HepG2 (cell line): ENCODE data around the gene MLYCD. TPM values are rescaled to one million over a fixed set of nuclear protein-coding genes. Genes with fewer than 3 reads are reported as not detected.

Experiments used
- ATAD3A ChIP-seq: sonication (generic); formaldehyde crosslinking; IDR thresholded peaks from 2 replicates; pipeline ENCODE4 v1.4.0; 2020; ENCODE audit warnings: missing genetic modification reagents
- ATF5 ChIP-seq: sonication (generic); formaldehyde crosslinking; IDR thresholded peaks from 2 replicates; pipeline ENCODE4 v1.4.0; 2020; ENCODE audit warnings: mild to moderate bottlenecking, low read depth, missing genetic modification reagents
- DPF2 ChIP-seq: sonication (generic); formaldehyde crosslinking; IDR thresholded peaks from 2 replicates; pipeline ENCODE4 v1.4.0; 2020; ENCODE audit warnings: mild to moderate bottlenecking, low read depth, missing genetic modification reagents, borderline replicate concordance
- GTF2F1 ChIP-seq: fragments of 150-350 bp; IDR thresholded peaks from 2 replicates; pipeline ENCODE4 v1.6.1; 2014; ENCODE audit warnings: low read length
- IRX3 ChIP-seq: sonication (generic); formaldehyde crosslinking; IDR thresholded peaks from 2 replicates; pipeline ENCODE4 v1.8.1; 2023; ENCODE audit warnings: mild to moderate bottlenecking, low read depth, missing genetic modification reagents, borderline replicate concordance
- MAFG ChIP-seq: sonication (generic); formaldehyde crosslinking; IDR thresholded peaks from 2 replicates; pipeline ENCODE4 v1.5.1; 2020; ENCODE audit warnings: mild to moderate bottlenecking, missing genetic modification reagents
- ZNF12 ChIP-seq: sonication (generic); formaldehyde crosslinking; IDR thresholded peaks from 2 replicates; pipeline ENCODE4 v1.5.0; 2020; ENCODE audit warnings: missing genetic modification reagents
- ZNF224 ChIP-seq: sonication (generic); formaldehyde crosslinking; IDR thresholded peaks from 2 replicates; pipeline ENCODE4 v1.5.0; 2020; ENCODE audit warnings: mild to moderate bottlenecking, missing genetic modification reagents
- ZNF292 ChIP-seq: sonication (generic); formaldehyde crosslinking; IDR thresholded peaks from 2 replicates; pipeline ENCODE4 v1.8.1; 2022; ENCODE audit warnings: mild to moderate bottlenecking, low read depth, missing genetic modification reagents, borderline replicate concordance
- ZNF510 ChIP-seq: sonication (generic); formaldehyde crosslinking; IDR thresholded peaks from 2 replicates; pipeline ENCODE4 v1.4.0; 2020; ENCODE audit warnings: low read depth, mild to moderate bottlenecking, missing genetic modification reagents
- ZNF530 ChIP-seq: sonication (generic); formaldehyde crosslinking; IDR thresholded peaks from 2 replicates; pipeline ENCODE4 v1.5.0; 2020; ENCODE audit warnings: low read depth, mild to moderate bottlenecking, missing genetic modification reagents
- ZNF629 ChIP-seq: sonication (generic); formaldehyde crosslinking; conservative IDR thresholded peaks from 2 replicates; pipeline ENCODE4 v1.5.0; 2020; ENCODE audit warnings: missing genetic modification reagents
- ZNF652 ChIP-seq: IDR thresholded peaks from 2 replicates; pipeline ENCODE4 v1.6.1; 2016; ENCODE audit warnings: low read depth, borderline replicate concordance
- ZNF703 ChIP-seq: sonication (generic); formaldehyde crosslinking; IDR thresholded peaks from 2 replicates; pipeline ENCODE4 v1.5.1; 2020; ENCODE audit warnings: missing genetic modification reagents, mild to moderate bottlenecking, moderate library complexity, borderline replicate concordance
- ZNF770 ChIP-seq: sonication (generic); formaldehyde crosslinking; IDR thresholded peaks from 2 replicates; pipeline ENCODE4 v1.5.0; 2020; ENCODE audit warnings: mild to moderate bottlenecking, missing genetic modification reagents
- ZSCAN30 ChIP-seq: sonication (generic); formaldehyde crosslinking; IDR thresholded peaks from 2 replicates; pipeline ENCODE4 v1.5.0; 2020; ENCODE audit warnings: mild to moderate bottlenecking, missing genetic modification reagents
- polyA plus RNA-seq, 8 experiments: library from polyadenylated mRNA; depleted of rRNA in 3 of 8; stranded (reverse) in 7 of 8; unstranded in 1 of 8; fragments of >200 nt; fragmentation: Illumina TruSeq in 4 of 8; extraction: Trizol in 4 of 8; gene quantifications; 2 replicates each; pipeline versions ENCODE4 v1.2.1 to v1.2.3, GENCODE V29; 2011 to 2016; ENCODE audit warnings: low read depth in 4 of 8, missing spikeins in 1 of 8, mixed read lengths in 1 of 8; ENCODE audit not compliant: insufficient read depth in 1 of 8
- total RNA-seq, 5 experiments: library from RNA; depleted of rRNA; stranded (reverse); fragments of >200 nt; fragmentation: Illumina TruSeq; extraction: Trizol; gene quantifications; 2 replicates each; pipeline ENCODE4 v1.2.3, GENCODE V29; 2016; ENCODE audit warnings: low read depth in 1 of 5
- TF ChIP-seq, protein P1 (sequence below), 2 experiments: fragments of 450-650 bp in 1 of 2; sonication (generic) in 1 of 2; formaldehyde crosslinking; IDR thresholded peaks; 2 replicates each; pipeline versions ENCODE4 v1.5.0 to v1.8.0; 2020 to 2022; ENCODE audit warnings: mild to moderate bottlenecking in 1 of 2, missing genetic modification reagents in 1 of 2
- TF ChIP-seq, protein P2 (sequence below): sonication (generic); formaldehyde crosslinking; conservative IDR thresholded peaks from 2 replicates; pipeline ENCODE4 v1.8.0; 2022; ENCODE audit warnings: mild to moderate bottlenecking, moderate library complexity, missing genetic modification reagents
- TF ChIP-seq, protein P3 (sequence below): sonication (generic); formaldehyde crosslinking; IDR thresholded peaks from 2 replicates; pipeline ENCODE4 v1.5.0; 2020; ENCODE audit warnings: missing genetic modification reagents, mild to moderate bottlenecking, borderline replicate concordance
- TF ChIP-seq, protein P4 (sequence below): sonication (generic); formaldehyde crosslinking; IDR thresholded peaks from 2 replicates; pipeline ENCODE4 v1.5.0; 2020; ENCODE audit warnings: missing genetic modification reagents

MLYCD gene
- total and polyA plus RNA-seq, 2 of the 13 experiments (the other 11 are each of a cell fraction or from before 2014, with no cell fraction given) = 1.8 to 4.0 TPM

DNA sequence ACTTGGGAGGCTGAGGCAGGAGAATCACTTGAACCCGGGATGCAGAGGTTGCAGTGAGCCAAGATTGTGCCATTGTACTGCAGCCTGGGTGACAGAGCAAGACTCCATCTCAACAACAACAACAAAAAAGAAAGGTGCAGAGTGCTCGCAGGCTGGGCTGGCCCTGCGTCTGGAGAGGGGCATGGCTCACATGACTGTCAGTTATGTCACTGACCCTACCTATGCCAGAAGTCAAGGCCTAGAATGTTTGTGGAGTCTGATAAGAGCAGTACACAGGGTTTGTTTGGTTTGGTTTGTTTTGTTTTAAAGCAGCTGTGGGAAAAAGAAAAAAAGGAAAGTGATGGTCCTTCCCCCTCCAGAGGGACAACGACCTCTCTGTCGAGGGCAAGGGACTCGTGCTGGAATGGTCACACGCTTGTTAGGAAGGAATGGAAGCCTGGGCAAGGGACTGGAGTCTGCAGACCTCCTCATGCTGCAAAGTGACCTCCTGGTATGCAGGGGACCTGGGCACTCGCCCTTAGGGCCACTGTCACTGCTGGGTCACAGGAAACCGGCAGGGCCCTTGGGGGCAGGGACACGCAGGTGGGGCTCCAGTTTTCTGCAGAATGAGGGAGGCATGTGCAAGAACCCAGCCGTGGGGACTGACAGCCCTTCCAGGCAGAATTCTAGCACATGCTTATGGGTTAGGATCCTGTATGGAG is 44.0 kb downstream of the MLYCD start (continued):
- TF ChIP-seq, protein P1, sequence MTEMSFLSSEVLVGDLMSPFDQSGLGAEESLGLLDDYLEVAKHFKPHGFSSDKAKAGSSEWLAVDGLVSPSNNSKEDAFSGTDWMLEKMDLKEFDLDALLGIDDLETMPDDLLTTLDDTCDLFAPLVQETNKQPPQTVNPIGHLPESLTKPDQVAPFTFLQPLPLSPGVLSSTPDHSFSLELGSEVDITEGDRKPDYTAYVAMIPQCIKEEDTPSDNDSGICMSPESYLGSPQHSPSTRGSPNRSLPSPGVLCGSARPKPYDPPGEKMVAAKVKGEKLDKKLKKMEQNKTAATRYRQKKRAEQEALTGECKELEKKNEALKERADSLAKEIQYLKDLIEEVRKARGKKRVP (CRISPR knock-in tag; IDR thresholded peaks at IDR 0.05) = peak in 1 of 2 experiments; percentile 87; a peak in 2 of 4 replicates
- peak; percentile 58; the same call in 1 of the 2 replicates for TF ChIP-seq ZNF12 (CRISPR knock-in tag)
- TF ChIP-seq, protein P2, sequence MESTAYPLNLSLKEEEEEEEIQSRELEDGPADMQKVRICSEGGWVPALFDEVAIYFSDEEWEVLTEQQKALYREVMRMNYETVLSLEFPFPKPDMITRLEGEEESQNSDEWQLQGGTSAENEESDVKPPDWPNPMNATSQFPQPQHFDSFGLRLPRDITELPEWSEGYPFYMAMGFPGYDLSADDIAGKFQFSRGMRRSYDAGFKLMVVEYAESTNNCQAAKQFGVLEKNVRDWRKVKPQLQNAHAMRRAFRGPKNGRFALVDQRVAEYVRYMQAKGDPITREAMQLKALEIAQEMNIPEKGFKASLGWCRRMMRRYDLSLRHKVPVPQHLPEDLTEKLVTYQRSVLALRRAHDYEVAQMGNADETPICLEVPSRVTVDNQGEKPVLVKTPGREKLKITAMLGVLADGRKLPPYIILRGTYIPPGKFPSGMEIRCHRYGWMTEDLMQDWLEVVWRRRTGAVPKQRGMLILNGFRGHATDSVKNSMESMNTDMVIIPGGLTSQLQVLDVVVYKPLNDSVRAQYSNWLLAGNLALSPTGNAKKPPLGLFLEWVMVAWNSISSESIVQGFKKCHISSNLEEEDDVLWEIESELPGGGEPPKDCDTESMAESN (CRISPR knock-in tag) = peak; percentile 93; the same call in 1 of the 2 replicates
- TF ChIP-seq ATAD3A = no peak
- TF ChIP-seq ZSCAN30 (CRISPR knock-in tag) = no peak; the same call in 1 of the 2 replicates
- peak; percentile 61 for TF ChIP-seq ZNF629 (CRISPR knock-in tag)
- peak; percentile 79 for TF ChIP-seq ZNF652 (CRISPR knock-in tag)
- no peak for TF ChIP-seq ZNF530
- peak; percentile 76 for TF ChIP-seq ZNF292 (CRISPR knock-in tag)
- peak; percentile 88 for TF ChIP-seq DPF2 (CRISPR knock-in tag)
- TF ChIP-seq, protein P3, sequence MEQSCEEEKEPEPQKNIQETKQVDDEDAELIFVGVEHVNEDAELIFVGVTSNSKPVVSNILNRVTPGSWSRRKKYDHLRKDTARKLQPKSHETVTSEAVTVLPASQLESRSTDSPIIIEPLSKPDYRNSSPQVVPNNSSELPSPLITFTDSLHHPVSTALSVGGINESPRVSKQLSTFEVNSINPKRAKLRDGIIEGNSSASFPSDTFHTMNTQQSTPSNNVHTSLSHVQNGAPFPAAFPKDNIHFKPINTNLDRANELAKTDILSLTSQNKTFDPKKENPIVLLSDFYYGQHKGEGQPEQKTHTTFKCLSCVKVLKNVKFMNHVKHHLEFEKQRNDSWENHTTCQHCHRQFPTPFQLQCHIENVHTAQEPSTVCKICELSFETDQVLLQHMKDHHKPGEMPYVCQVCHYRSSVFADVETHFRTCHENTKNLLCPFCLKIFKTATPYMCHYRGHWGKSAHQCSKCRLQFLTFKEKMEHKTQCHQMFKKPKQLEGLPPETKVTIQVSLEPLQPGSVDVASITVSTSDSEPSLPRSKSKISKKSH = no peak; the same call in 1 of the 2 replicates
- TF ChIP-seq, protein P4, sequence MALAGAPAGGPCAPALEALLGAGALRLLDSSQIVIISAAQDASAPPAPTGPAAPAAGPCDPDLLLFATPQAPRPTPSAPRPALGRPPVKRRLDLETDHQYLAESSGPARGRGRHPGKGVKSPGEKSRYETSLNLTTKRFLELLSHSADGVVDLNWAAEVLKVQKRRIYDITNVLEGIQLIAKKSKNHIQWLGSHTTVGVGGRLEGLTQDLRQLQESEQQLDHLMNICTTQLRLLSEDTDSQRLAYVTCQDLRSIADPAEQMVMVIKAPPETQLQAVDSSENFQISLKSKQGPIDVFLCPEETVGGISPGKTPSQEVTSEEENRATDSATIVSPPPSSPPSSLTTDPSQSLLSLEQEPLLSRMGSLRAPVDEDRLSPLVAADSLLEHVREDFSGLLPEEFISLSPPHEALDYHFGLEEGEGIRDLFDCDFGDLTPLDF (CRISPR knock-in tag) = no peak
- no peak for TF ChIP-seq ZNF510
- peak; percentile 78; the same call in 1 of the 2 replicates for TF ChIP-seq ZNF703 (CRISPR knock-in tag)
- TF ChIP-seq MAFG (CRISPR knock-in tag) = no peak; the same call in 1 of the 2 replicates
- TF ChIP-seq ZNF770 (CRISPR knock-in tag) = peak; percentile 62
- no peak for TF ChIP-seq GTF2F1
- TF ChIP-seq IRX3 (CRISPR knock-in tag) = peak; percentile 92; the same call in 1 of the 2 replicates
- TF ChIP-seq ZNF224 (CRISPR knock-in tag) = peak; percentile 84; the same call in 1 of the 2 replicates
- TF ChIP-seq ATF5 (CRISPR knock-in tag) = 0 out of 2 replicates have a peak, but pooled peaks have one; percentile 75
